Mesenchymal stem cell (in vitro differentiated cells and primary cell): ENCODE data around the gene ZKSCAN5.

Experiments used
- DNase-seq: peaks from one replicate; pipeline ENCODE4 v3.0.0-alpha.2; 2013
- H2AFZ ChIP-seq: one replicate; pipeline ENCODE4 v1.6.1; 2013; ENCODE audit warnings: low read depth, mild to moderate bottlenecking, control low read depth, inconsistent platforms, low read length, moderate library complexity
- H2AK5ac ChIP-seq: 2 replicates; pipeline ENCODE4 v1.6.1; 2013; ENCODE audit warnings: low read length, moderate library complexity, mild to moderate bottlenecking, inconsistent platforms; ENCODE audit not compliant: severe bottlenecking
- H2BK120ac ChIP-seq: one replicate; pipeline ENCODE4 v1.6.1; 2013; ENCODE audit warnings: low read depth, mild to moderate bottlenecking, inconsistent platforms, low read length, moderate library complexity
- H2BK12ac ChIP-seq, 2 experiments: one replicate each; pipeline ENCODE4 v1.6.1; 2013; ENCODE audit warnings: inconsistent platforms in 2 of 2, low read length in 2 of 2, mild to moderate bottlenecking in 2 of 2, moderate library complexity in 2 of 2, control low read depth in 1 of 2
- H2BK15ac ChIP-seq: one replicate; pipeline ENCODE4 v1.6.1; 2013; ENCODE audit warnings: mild to moderate bottlenecking, low read depth, inconsistent platforms; ENCODE audit not compliant: poor library complexity, severe bottlenecking
- H2BK5ac ChIP-seq: 2 replicates; pipeline ENCODE4 v1.6.1; 2013; ENCODE audit warnings: low read depth, mild to moderate bottlenecking, low read length, control low read depth, inconsistent platforms; ENCODE audit not compliant: poor library complexity, severe bottlenecking
- H3K14ac ChIP-seq, 2 experiments: one replicate each; pipeline ENCODE4 v1.6.1; 2013; ENCODE audit warnings: inconsistent platforms in 2 of 2, low read length in 2 of 2, control low read depth in 1 of 2, mild to moderate bottlenecking in 1 of 2, moderate library complexity in 1 of 2
- H3K18ac ChIP-seq, 2 experiments: one replicate each; pipeline ENCODE4 v1.6.1; 2013; ENCODE audit warnings: inconsistent platforms in 2 of 2, low read length in 2 of 2, control low read depth in 1 of 2, low read depth in 1 of 2, mild to moderate bottlenecking in 1 of 2
- H3K23ac ChIP-seq, 2 experiments: one replicate each; pipeline ENCODE4 v1.6.1; 2013; ENCODE audit warnings: inconsistent platforms in 2 of 2, low read length in 2 of 2, mild to moderate bottlenecking in 2 of 2, moderate library complexity in 2 of 2, control low read depth in 1 of 2
- H3K27ac ChIP-seq: 2 replicates; pipeline ENCODE4 v1.5.1; 2013; ENCODE audit warnings: mild to moderate bottlenecking, moderate library complexity, low read length, control low read depth, inconsistent platforms; ENCODE audit not compliant: poor library complexity, severe bottlenecking
- H3K27me3 ChIP-seq, 2 experiments: 2 replicates each; pipeline versions ENCODE4 v1.6.1 to v1.7.0; 2013; ENCODE audit warnings: low read length in 2 of 2, mild to moderate bottlenecking in 2 of 2, moderate library complexity in 2 of 2, control low read depth in 1 of 2, inconsistent platforms in 1 of 2; ENCODE audit not compliant: control insufficient read depth in 1 of 2, insufficient read depth in 1 of 2
- H3K36me3 ChIP-seq, 2 experiments: 2 replicates each; pipeline versions ENCODE4 v1.6.1 to v1.7.0; 2013; ENCODE audit warnings: low read length in 2 of 2, control low read depth in 1 of 2, inconsistent platforms in 1 of 2, low read depth in 1 of 2, mild to moderate bottlenecking in 1 of 2; ENCODE audit not compliant: insufficient read depth in 2 of 2, control insufficient read depth in 1 of 2
- H3K4ac ChIP-seq, 2 experiments: one replicate each; pipeline ENCODE4 v1.6.1; 2013; ENCODE audit warnings: inconsistent platforms in 2 of 2, low read length in 2 of 2, mild to moderate bottlenecking in 2 of 2, moderate library complexity in 2 of 2, control low read depth in 1 of 2, low read depth in 1 of 2
- H3K4me1 ChIP-seq: 2 replicates; pipeline ENCODE4 v1.6.1; 2013; ENCODE audit warnings: low read depth, low read length, control low read depth; ENCODE audit not compliant: control insufficient read depth, insufficient read depth
- H3K4me2 ChIP-seq: 2 replicates; pipeline ENCODE4 v1.6.1; 2013; ENCODE audit warnings: low read length, mild to moderate bottlenecking, inconsistent platforms; ENCODE audit not compliant: poor library complexity, severe bottlenecking
- H3K4me3 ChIP-seq, 2 experiments: 2 replicates each; pipeline versions ENCODE4 v1.5.1 to v1.7.0; 2013; ENCODE audit warnings: low read length in 2 of 2, mild to moderate bottlenecking in 2 of 2, control low read depth in 1 of 2, low read depth in 1 of 2; ENCODE audit not compliant: insufficient read depth in 1 of 2
- H3K79me1 ChIP-seq: replicated peaks from 2 replicates; pipeline ENCODE4 v1.6.1; 2013; ENCODE audit warnings: mild to moderate bottlenecking, control low read depth, low read length, inconsistent platforms; ENCODE audit not compliant: poor library complexity, severe bottlenecking
- H3K9ac ChIP-seq: 2 replicates; pipeline ENCODE4 v1.7.0; 2013; ENCODE audit warnings: mild to moderate bottlenecking, low read length, moderate library complexity
- H3K9me3 ChIP-seq: 2 replicates; pipeline ENCODE4 v1.7.0; 2013; ENCODE audit warnings: mild to moderate bottlenecking, low read length; ENCODE audit not compliant: control insufficient read depth
- H4K8ac ChIP-seq: one replicate; pipeline ENCODE4 v1.6.1; 2013; ENCODE audit warnings: inconsistent platforms, mild to moderate bottlenecking, low read length, moderate library complexity
- H4K91ac ChIP-seq: one replicate; pipeline ENCODE4 v1.6.1; 2013; ENCODE audit warnings: mild to moderate bottlenecking, low read length, inconsistent platforms
- WGBS: methylation state at CpG from one replicate; pipeline ENCODE4 v1.1.7; 2013; ENCODE audit warnings: mixed read lengths; 5-methylcytosine and 5-hydroxymethylcytosine counted together

Gene ZKSCAN5

DNA sequence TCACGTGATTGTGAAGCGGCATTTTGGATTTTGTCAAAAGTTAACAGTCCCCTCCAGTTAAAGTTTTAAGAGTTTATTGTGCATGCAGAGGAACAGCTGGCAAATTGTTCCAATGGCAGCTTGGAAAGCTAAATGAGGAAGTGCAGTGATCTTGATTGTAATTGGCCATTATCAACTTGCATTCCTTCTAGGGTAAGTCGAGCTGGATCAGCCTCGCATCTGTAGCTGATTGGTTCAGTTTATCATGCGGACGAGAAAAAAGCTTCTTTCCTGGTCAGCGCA, 31.2 kb upstream of the ZKSCAN5 start:
- Histone ChIP-seq H4K91ac (no peak overlapping the region), H2BK15ac (no peak overlapping the region)

GRCh38 chr7:99476107-99476506, 28.4 kb upstream of the ZKSCAN5 start:
- H3K23ac ChIP-seq: no peak overlapping the region
- H2BK120ac ChIP-seq: peak overlapping the region; percentile 5
- H2BK12ac ChIP-seq: no peak overlapping the region
- H2AK5ac ChIP-seq: no peak overlapping the region
- H3K27me3 ChIP-seq: no peaks in the 10 kb centered on the region
- peak overlapping the region; percentile 74 for H4K91ac ChIP-seq
- no peak overlapping the region for H3K4ac ChIP-seq
- H3K79me1 ChIP-seq: peaks cover 22% of the 10 kb centered on the region
- peaks cover 25 to 33% of the 10 kb centered on the region in 2 experiments for H3K36me3 ChIP-seq
- no peak overlapping the region for H2AFZ ChIP-seq
- H3K4me3 ChIP-seq: no peak overlapping the region
- no peak overlapping the region for H2BK5ac ChIP-seq
- 93% methylated on average over 5 of the region's 5 CpGs for WGBS
- no peak overlapping the region for H3K9ac ChIP-seq
- no peak overlapping the region for H3K4me2 ChIP-seq
- no peak overlapping the region for H3K14ac ChIP-seq
- no peaks in the 10 kb centered on the region for H3K9me3 ChIP-seq
- no peak overlapping the region for H2BK15ac ChIP-seq
- no peak overlapping the region for H4K8ac ChIP-seq
- no peak overlapping the region for H3K18ac ChIP-seq
- H3K27ac ChIP-seq: no peak overlapping the region
- no peak for DNase-seq
- H3K4me1 ChIP-seq: peaks cover 10% of the 10 kb centered on the region

More for the DNA sequence above, 31.2 kb upstream of the ZKSCAN5 start:
- Histone ChIP-seq H2BK120ac (no peak overlapping the region), H3K36me3 (peaks cover 8 to 9% of the 10 kb centered on the region in 2 experiments), H3K14ac (no peak overlapping the region), H4K8ac (no peak overlapping the region), H3K9me3 (no peaks in the 10 kb centered on the region), H2BK12ac (no peak overlapping the region), H3K27me3 (no peaks in the 10 kb centered on the region), H3K18ac (no peak overlapping the region), H3K4me1 (peaks cover 3% of the 10 kb centered on the region), H3K27ac (peak overlapping the region; percentile 86), H3K23ac (no peak overlapping the region), H3K4me2 (peak overlapping the region; percentile 90), H3K4ac (peak overlapping the region in 1 of 2 experiments; percentile 76), H2AFZ (peak overlapping the region; percentile 100), H3K9ac (peak overlapping the region; percentile 94), H3K4me3 (peak overlapping the region; percentile 95 to 97), H2AK5ac (no peak overlapping the region), H2BK5ac (no peak overlapping the region), H3K79me1 (peaks cover 6% of the 10 kb centered on the region)
- 8% methylated on average over 7 of the region's 7 CpGs for WGBS
- DNase-seq: peak; percentile 82

GRCh38 chr7:99478464-99479440, 25.7 kb upstream of the ZKSCAN5 start:
- peaks cover 27% of the 10 kb centered on the region for H3K79me1 ChIP-seq
- no peak overlapping the region for H2BK120ac ChIP-seq
- H3K27me3 ChIP-seq: no peaks in the 10 kb centered on the region
- DNase-seq: no peak
- H3K18ac ChIP-seq: no peak overlapping the region
- H3K4me1 ChIP-seq: peaks cover 10% of the 10 kb centered on the region
- H3K23ac ChIP-seq: no peak overlapping the region
- H3K36me3 ChIP-seq: peaks cover 28 to 48% of the 10 kb centered on the region in 2 experiments
- H3K9me3 ChIP-seq: no peaks in the 10 kb centered on the region
- no peak overlapping the region for H4K91ac ChIP-seq
- peak overlapping the region; percentile 48 for H3K9ac ChIP-seq
- no peak overlapping the region for H2AFZ ChIP-seq
- no peak overlapping the region for H2BK15ac ChIP-seq
- H4K8ac ChIP-seq: peak overlapping the region; percentile 27
- H2BK12ac ChIP-seq: no peak overlapping the region
- no peak overlapping the region for H3K4ac ChIP-seq
- no peak overlapping the region for H3K27ac ChIP-seq
- peak overlapping the region in 1 of 2 experiments; percentile 41 for H3K4me3 ChIP-seq
- WGBS: 91% methylated on average over 13 of the region's 15 CpGs
- H2BK5ac ChIP-seq: peak overlapping the region; percentile 4
- no peak overlapping the region for H3K14ac ChIP-seq
- H2AK5ac ChIP-seq: no peak overlapping the region
- H3K4me2 ChIP-seq: no peak overlapping the region

DNA sequence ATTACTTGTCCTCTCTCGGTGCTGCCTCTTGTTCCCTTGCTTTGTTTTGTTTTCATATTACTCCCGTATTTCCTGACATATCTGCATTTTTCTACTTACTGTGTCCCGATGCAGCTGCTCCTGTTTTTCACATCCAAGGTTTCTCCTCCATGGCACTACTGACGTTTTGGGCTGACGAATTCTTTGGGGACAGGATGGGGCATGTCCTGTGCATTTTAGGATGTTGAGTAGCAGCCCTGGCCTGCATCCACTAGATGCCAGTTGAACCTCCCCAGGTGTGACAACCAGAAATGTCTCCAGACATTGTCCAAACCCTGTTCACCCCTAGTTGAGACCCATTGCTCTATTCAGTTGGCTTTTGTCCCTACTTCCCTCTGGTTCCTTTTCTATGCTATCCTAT, 19.4 kb upstream of the ZKSCAN5 start:
- Histone ChIP-seq H3K27ac (no peak overlapping the region), H3K23ac (no peak overlapping the region), H4K8ac (no peak overlapping the region), H3K27me3 (no peaks in the 10 kb centered on the region), H3K18ac (no peak overlapping the region), H2BK12ac (no peak overlapping the region), H3K4ac (no peak overlapping the region), H3K4me3 (no peak overlapping the region), H3K9me3 (no peaks in the 10 kb centered on the region), H3K4me1 (no peaks in the 10 kb centered on the region), H4K91ac (no peak overlapping the region), H2BK5ac (no peak overlapping the region), H2AFZ (no peak overlapping the region), H3K79me1 (peaks cover 25% of the 10 kb centered on the region), H2BK120ac (no peak overlapping the region), H3K36me3 (peaks cover 25 to 58% of the 10 kb centered on the region in 2 experiments), H3K9ac (no peak overlapping the region), H3K14ac (no peak overlapping the region), H2AK5ac (no peak overlapping the region), H2BK15ac (no peak overlapping the region), H3K4me2 (no peak overlapping the region)
- no peak for DNase-seq
- 96% methylated on average over 5 of the region's 5 CpGs for WGBS
